HL-60/S4 treated with retinoic acid at 250 ng/mL for 4 days and 3 days (cell line): ENCODE data around the gene SUGT1.
"Not testable (repeated sequence)": the region's sequence is repeated elsewhere in the genome, so short reads cannot be mapped to it uniquely, and the experiment has no call there.

ENCODE experiments used
- in situ Hi-C: fragments of 300-500 bp; cut with MboI; formaldehyde crosslinking; loops from 2 replicates; pipeline ENCODE4 v1.7.0; 2022; ENCODE audit warnings: low sequenced_read_pairs

The SUGT1 gene

DNA sequence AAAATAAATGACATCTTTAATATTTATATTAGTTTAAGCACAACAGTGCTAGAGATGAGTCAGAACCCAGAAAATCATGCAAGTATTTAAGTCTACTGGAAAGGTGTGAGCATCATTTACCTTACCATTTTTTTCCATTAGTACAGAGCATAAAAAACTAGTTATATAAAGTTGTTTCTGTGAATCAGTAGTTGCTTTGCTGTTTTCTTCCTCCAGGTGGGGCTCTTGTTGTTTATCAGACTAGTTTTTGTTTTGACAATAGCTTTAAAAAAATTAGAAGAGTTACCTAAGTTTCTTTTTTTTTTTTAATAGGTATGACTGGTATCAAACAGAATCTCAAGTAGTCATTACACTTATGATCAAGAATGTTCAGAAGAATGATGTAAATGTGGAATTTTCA lies 12.7 kb downstream of the SUGT1 start:
- in situ Hi-C loops, result no loop called here

DNA sequence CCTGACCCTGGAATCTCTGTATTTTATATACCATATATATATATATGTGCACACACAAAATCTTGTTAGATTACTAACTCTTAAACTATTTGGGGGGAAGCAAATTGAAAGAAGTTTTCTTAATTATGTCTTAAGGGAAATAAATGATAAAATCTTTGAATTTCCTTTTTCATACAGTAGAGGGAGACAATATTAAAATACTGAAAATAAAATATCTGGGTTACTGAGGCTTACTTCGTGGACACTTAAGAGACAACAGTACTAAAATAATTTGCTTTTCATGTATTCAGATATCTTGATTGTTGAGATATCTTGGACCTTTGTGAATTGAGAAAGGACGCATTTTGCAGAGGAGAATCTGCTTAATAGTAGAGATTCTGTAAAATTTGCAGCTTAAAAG lies 17.0 kb downstream of the SUGT1 start:
- in situ Hi-C loops, result no loop called here

DNA sequence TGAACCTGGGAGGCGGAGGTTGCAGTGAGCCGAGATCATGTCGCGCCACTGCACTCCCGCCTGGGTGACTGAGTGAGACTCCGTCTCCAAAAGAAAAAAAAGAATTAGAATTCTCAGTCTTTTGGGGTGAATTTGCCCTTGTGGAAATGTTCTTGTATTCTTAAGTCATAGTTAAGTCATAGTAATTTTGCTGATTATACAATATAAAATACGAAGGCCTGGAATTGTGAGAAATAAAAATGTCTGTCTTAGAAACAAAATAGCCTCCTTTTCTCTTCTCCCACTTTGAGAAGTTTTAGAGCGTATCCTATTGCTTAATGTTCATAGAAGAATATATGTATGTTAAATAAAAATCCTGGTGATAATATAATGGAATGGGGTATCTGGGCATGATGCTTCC lies 18.1 kb downstream of the SUGT1 start:
- in situ Hi-C loops, result no loop called here

DNA sequence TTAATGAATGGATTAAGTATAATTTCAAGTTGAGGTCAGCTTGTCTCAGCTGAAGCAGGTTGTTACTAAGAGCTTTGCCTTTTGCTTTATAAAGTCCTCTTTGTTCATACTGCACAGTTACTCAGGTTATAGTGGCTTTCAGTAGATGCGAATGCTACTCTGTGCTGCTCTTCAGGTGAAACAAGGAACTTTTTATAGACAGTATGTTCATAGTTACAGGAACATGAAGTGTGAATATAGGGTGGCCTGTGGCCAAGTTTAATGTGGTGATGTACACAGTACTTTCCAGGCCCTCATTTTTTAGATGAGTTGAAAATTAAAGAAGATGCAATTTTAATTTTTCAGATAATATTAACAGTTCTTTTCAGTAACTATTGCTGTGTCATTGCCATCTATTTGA lies 20.8 kb downstream of the SUGT1 start:
- in situ Hi-C loops, result no loop called here

DNA sequence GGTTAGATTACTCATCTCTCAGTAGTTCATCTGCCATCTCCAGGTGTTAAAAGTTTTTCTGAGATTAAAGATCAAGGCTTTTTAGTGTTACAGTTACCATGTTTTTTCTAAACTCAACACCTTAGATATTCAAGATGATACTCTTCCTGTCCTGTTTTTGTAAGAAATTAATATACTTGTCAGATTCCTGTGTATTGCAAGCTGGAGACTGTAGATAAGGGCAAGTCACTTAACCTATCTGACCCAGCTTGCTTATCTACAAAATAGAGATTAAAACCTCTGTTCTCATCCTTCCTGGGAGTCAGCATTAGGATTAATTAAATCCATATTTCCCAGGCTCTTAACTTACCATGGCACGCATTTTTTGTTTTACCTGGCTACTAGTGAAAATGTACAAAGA lies 25.2 kb downstream of the SUGT1 start:
- in situ Hi-C loops, result no loop called here

DNA sequence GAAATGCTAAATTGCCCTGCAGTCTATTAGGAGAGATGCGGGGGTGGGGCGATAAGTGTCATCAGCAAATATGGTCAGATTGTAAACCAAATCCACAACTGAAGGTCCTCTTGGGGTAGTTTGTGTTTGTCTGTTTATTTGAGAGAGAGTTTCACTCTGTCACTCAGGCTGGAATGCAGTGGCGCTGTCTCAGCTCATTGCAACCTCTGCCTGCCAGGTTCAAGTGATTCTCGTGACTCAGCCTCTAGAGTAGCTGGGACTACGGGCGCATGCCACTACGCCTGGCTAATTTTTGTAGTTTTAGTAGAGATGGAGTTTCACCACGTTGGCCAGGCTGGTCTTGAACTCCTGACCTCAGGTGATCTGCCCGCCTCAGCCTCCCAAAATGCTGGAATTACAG lies 33.2 kb downstream of the SUGT1 start:
- in situ Hi-C loops, result not testable (repeated sequence)

DNA sequence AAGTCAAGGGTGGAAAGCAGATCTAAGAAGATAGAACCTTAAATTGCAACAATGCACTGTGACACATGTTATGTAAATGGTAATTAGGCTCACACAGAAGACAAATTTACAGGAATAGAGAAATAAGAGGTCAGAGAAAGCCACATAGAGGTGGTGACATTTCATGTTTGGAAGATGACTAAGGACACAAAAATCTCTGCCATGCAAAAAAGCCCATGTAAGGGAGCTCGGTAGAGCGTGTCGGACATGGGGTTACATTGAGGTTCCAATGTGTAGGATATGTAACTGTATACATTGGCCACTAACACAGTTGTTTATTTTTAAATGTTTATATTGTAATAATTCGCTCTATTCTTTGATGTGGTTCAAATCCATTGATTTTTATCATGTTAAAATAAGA lies 33.7 kb downstream of the SUGT1 start:
- in situ Hi-C loops, result no loop called here

DNA sequence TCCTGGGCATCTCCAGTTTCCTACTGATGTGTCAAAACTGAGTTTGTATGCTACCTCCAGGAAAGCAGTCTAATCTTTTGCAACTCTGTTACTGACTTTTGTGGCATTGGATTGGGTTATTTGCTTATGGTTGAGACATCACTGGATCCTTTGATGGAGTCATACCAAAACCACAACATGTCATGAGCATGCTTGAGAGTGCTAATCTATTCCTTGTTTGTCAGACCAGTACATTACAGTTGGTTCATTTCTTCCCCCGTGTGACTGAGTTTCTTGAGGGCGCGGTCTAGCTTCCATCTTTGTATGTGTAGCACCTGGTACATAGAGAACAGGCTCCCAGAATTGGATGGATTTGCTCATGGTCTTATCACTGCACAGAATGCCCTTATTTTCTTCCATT lies 43.2 kb downstream of the SUGT1 start:
- in situ Hi-C loops, result no loop called here

DNA sequence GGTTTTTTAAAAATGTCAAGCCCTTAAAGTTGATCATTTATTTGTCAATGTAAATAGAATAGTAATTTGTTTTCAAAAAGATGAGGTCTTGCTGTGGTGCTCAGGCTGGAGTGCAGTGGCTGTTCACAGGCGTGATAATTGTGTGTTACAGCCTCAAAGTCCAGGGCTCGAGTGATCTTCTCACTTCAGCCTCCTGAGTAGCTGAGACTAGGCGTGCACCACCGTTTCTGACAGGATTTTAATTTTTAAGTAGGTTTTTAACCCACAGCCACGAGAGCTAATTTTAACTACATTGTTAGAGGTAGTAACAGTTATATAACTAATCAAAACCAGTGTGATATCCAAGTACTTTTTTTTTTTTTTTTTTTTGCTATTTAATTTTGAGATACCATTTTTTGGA lies 43.9 kb downstream of the SUGT1 start:
- in situ Hi-C loops, result no loop called here

DNA sequence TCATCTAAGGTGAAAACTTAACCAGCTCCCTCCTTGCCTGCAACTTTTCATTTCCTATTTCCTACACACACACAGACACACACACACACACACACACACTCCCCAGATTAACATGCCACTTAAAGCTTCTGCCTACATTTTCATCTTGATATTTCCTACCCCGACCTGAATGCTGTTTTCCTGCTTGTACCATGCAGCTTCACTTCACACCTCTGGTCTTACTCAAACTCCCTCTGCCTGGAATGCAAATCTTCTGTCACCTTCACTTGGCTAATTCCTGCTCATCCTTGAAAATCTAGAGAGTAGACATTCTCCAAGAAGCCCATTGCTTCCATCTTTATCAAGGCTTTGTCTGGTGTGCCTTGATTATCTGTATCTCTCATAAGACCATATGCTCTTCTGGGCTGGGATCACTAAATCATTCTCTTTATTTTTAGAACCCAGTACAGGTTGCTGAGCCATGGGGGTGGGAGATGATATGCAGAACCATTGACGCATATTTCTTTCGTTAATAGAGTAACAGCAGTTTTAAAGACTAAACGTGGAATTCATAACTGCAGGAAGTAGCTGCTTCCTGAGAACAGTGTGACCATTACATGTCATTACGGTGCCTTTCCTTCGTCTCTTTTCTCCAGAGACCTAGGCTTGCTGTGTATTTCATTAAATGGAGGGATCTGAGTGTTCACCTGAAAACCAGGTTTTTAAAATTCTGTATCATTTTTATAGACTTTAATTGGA lies 49.3 kb downstream of the SUGT1 start:
- in situ Hi-C loops, result no loop called here

DNA sequence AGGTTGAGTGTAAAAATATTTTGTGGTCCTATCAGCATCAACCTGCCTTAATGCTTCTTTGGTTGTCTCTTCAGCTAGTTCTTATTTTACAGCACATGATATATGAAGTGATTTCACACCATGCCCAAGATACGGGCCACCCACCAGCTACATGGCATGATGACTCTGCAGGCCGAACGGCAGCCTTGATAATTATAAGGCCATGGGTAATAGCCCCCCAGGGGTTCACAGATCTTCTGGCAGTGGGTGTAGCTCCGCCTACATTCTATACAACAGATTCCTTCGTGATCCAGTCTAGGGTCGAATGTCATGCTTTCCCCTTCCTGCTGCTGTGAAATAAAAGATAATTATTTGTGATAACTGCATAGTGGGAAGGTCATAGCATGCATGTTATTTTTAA lies 50.8 kb downstream of the SUGT1 start:
- in situ Hi-C loops, result no loop called here

DNA sequence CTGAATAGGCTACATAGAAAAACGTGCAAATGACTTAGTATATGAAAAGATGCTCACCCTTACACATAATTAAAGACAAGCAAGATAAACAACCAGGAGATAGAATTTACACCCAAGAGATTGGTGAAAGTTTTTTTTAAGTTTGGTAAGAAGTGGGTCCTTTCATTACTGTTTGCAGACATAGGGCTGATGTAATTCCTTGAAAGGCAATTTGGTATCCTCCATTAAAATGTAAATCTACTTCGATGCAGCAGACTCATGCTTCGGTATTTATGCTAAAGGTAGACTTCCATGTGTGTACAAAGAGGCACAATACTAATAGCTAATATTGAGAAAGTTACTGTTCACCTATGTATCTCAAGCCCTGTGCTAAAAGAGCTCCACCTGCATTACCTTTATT lies 53.4 kb downstream of the SUGT1 start:
- in situ Hi-C loops, result no loop called here

DNA sequence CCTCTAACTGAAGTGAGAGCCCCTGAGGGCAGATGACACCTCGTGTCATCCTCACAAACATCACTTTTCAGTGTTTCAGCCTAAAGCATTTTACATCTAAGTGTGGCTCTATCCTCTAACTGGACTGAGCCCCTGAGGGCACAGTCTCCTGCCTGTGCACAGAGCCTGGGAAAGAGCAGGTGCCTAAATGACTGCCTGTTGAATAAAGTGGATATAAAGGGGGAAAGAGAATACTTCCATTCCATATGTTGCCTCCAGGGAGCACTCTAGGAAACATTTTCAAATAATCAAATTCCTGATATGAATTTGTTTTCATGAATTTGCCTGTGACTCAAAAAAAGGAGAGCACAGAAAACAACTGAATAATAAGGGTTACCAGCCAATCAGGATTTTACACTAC lies 54.7 kb downstream of the SUGT1 start:
- in situ Hi-C loops, result no loop called here

DNA sequence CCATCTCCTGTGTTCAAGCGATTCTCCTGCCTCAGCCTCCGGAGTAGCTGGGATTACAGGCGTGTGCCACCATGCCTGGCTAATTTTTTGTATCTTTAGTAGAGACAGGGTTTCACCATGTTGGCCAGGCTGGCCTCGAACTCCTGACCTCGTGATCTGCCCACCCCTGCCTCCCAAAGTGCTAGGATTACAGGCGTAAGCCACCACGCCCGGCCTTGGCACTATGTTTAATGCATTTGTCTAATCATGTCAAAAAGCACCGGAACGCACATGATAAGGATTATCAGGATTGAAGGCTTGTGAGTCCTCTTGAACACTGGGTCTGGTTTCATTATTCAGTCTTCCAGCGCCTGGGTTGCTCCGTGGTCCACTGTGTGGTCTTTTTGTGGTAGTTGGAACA lies 55.6 kb downstream of the SUGT1 start:
- in situ Hi-C loops, result not testable (repeated sequence)

DNA sequence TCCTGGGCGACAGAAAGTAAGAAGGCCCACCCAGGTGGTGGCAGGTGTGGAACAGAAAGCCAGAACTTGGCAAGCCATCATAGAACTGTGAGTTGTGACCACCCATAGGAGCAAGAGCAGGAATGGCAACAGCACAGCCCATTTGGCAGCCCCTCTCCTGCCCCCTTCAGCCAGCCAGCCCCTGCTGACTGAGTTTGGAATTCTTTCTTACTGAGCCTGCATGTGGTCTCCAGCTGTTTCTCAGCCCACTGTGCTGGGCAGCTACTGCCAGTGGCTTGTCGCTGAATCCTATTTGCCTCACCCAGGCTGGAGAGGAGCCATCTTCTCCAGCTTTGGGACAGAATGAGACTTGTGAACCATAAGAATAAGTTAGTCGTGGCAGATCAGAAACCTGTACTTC lies 58.6 kb downstream of the SUGT1 start:
- in situ Hi-C loops, result no loop called here

DNA sequence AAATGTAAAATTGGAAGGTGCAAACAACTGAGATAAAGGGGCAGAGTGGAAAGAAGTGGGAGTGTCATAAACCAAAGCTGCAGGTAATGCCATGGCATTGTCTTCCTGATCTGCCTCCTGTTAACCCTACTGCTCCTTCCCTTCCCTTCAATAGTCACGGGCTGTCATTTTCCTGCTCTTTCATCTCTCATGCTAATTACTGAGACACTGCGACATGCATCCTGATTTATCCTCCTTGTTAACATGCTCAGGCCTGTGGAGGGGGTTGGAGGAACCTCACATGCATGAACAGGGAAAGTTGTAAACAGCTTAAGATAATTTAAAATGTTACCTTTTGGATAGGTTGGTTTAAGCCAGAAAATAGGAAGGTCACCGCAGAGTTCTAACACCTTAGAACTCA lies 59.7 kb downstream of the SUGT1 start:
- in situ Hi-C loops, result no loop called here

DNA sequence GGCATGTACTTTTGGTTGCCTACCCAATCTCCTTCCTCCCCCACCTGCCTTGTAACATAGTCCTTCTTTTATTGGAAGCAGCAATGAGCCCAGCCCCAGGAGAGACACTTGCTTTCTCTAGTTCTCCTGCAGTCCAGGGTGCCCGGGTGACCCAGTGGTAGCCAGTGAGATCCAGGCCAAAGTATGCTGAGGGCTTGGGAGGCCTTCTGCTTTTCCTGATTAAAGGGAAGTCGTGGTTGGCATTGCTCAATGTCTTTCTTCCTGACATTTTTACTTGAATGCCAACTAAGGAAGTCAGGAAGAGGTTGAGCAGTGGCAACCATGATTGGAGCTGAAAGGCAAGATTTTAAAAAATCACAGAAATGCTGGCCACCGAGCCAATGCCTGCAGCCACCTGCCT lies 61.3 kb downstream of the SUGT1 start:
- in situ Hi-C loops, result no loop called here

DNA sequence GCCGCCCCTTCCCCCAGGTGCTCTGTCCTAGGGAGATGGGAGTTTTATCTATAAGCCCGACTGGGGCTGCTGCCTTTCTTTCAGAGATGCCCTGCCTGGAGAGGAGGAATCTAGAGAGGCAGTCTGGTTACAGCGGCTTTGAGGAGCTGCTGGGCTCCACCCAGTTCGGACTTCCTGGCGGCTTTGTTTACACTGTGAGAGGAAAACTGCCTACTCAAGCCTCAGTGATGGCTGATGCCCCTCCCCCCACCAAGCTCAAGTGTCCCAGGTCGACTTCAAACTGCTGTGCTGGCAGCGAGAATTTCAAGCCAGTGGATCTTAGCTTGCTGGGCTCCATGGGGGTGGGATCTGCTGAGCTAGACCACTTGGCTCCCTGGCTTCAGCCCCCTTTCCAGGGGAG lies 68.3 kb downstream of the SUGT1 start:
- in situ Hi-C loops, result not testable (repeated sequence)

DNA sequence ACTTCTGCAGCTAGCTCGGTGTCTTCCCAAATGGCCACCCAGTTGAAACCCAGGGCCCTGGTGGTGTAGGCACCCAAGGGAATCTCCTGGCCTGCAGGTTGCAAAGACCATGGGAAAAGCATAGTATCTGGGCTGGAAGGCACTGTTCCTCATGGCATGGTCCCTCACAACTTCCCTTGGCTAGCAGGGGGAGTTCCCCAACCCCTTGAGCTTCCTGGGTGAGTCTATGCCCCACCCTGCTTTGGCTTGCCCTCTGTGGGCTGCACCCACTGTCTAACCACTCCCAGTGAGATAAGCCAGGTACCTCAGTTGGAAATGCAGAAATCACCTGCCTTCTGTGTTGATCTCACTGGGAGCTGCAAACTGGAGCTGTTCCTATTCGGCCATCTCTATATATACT lies 68.7 kb downstream of the SUGT1 start:
- in situ Hi-C loops, result not testable (repeated sequence)

DNA sequence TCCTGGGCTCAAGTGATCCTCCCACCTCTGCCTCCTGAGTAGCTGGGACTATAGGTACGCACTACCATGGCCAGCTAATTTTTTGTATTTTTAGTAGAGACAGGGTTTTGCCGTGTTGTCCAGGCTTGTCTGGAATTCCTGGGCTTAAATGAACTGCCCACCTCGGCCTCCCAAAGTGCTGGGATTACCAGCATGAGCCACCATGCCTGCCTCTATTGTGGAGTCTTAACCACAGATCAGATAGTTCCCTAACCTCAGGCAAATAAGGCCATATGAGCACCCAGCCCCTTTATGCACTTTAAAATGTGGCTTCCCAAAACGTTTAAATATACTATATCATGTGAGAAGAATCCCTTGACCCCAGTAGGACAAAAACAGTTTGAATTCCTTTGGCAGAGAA lies 70.5 kb downstream of the SUGT1 start:
- in situ Hi-C loops, result no loop called here

DNA sequence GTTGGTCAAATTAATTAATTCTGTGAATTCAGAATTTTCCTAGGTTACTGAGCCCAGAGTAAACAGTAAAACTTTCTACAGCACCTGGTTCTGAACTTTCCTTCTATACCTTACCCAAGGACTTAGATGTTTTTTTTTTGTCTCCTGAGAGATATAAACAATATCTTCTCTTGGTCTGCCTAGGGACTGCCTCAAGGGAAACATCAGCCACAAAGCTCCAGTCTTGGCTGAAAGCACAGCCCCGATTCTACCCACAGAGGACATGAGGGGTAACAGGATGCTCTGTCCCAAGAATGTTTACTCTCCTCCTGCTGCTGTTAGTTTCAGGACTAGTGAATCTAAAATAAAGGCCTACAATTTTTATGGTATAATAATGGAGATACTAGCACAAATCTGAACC lies 72.7 kb downstream of the SUGT1 start:
- in situ Hi-C loops, result no loop called here

DNA sequence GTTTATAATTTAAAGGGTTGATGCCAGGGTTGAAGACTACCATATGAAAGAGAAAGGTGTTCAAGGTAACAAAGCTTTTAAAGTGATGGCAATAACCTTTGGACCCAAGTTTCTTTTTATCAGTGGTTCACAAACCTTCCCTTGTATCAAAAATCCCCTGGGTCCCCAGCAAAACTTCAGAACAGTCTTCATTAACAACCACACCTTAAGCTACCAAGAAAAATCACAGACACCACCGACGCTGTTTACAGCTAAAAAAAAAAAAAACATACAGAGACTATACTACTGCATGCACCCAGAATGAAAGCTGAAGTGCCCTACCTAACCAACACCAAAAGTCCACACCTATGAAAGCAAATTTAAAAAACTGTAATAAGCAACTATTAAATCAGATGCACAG lies 73.6 kb downstream of the SUGT1 start:
- in situ Hi-C loops, result no loop called here

DNA sequence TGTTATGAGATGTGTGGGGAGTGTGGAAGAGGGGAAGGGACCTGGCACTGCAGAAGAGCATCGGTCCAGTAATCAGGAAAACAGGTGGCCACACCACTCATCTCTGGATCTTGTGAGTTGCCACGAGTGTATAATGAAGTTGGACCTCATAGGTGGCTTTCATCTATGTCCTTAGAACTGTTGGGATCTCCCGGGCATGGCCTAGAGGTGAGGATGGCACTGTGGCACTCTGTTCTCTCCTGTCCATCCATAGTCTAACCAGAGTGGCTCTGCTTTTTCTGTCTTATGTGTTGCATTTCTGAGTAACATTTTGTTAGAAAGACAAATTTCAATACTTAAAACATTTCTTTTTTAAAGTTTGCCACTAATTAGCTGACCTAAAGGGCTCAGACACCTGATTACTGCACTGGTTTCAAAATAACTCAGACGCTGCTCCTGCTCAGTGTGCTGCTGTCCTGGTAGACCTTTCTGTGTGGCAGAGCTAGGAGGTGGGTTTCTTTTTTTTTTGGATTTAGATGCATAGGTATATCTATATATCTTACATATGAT lies 81.5 kb downstream of the SUGT1 start:
- in situ Hi-C loops, result no loop called here
